ENCODE results near the gene BRINP2. TPM values are rescaled to one million over a fixed set of nuclear protein-coding genes. Genes with fewer than 3 reads are reported as not detected.

The BRINP2 gene
- total and polyA plus RNA-seq, 2 of the 8 experiments (the other 6 are each of a cell fraction or from before 2014, with no cell fraction given), result 0.39 to 0.42 TPM

GRCh38 chr1:177256153-177257075, 85.7 kb downstream of the BRINP2 start (continued):
- peak; percentile 63 to 70 (median 69) for TF ChIP-seq CTCF (IDR thresholded peaks at IDR 0.05; ENCODE audit: control extremely low read depth in 1 of 3, insufficient read depth in 1 of 3, low read depth in 1 of 3, low read length in 3 of 3)
- no peak for TF ChIP-seq POLR2A (IDR thresholded peaks at IDR 0.05; ENCODE audit: control extremely low read depth in 1 of 2, low read depth in 2 of 2, low read length in 2 of 2)
- no peak for TF ChIP-seq SP1 (IDR thresholded peaks at IDR 0.05; ENCODE audit: low read depth, low read length)
- TF ChIP-seq GABPA (IDR thresholded peaks at IDR 0.05; ENCODE audit: borderline replicate concordance, insufficient read depth, low read length), result no peak
- no peak for TF ChIP-seq NANOG (IDR thresholded peaks at IDR 0.05; ENCODE audit: insufficient read depth, low read depth, low read length, poor library complexity, severe bottlenecking)
- no peak for TF ChIP-seq SAP30 (IDR thresholded peaks at IDR 0.05; ENCODE audit: insufficient read depth, insufficient replicate concordance, low read length)
- TF ChIP-seq RAD21 (IDR thresholded peaks at IDR 0.05 in 1 of 2, conservative IDR thresholded peaks at IDR 0.05 in 1 of 2; ENCODE audit: low read depth in 2 of 2, low read length in 2 of 2), result peak; percentile 79
- TF ChIP-seq POLR2AphosphoS5 (IDR thresholded peaks at IDR 0.05; ENCODE audit: low read depth, low read length), result no peak
- TF ChIP-seq JUN (IDR thresholded peaks at IDR 0.05; ENCODE audit: low read depth, low read length), result no peak
- TF ChIP-seq MAFK (IDR thresholded peaks at IDR 0.05; ENCODE audit: low read depth, low read length), result peak; percentile 33; the same call in 1 of the 2 replicates
- no peak for TF ChIP-seq SRF (IDR thresholded peaks at IDR 0.05; ENCODE audit: low read depth, low read length)
- TF ChIP-seq JUND (IDR thresholded peaks at IDR 0.05; ENCODE audit: low read length), result peak; percentile 71
- no peak for TF ChIP-seq KDM5A (IDR thresholded peaks at IDR 0.05; ENCODE audit: low read length)

Data from H1 (cell line).